ENCODE measurements around the gene YPEL4.

Gene YPEL4

GRCh38 chr11:57626895-57627294 lies 22.8 kb downstream of the YPEL4 start:
- H3K9me3 Mint-ChIP-seq = no peaks in the 10 kb centered on the region
- no peak overlapping the region for H3K4me3 Mint-ChIP-seq
- H3K4me1 Mint-ChIP-seq = no peaks in the 10 kb centered on the region
- no peak overlapping the region for H3K27ac Mint-ChIP-seq
- no peak for ATAC-seq
- no peaks in the 10 kb centered on the region for H3K36me3 Mint-ChIP-seq
- peaks cover 38% of the 10 kb centered on the region for H3K27me3 Mint-ChIP-seq

- Mint-ChIP-seq H3K9me3 (peaks cover 2% of the 10 kb centered on the region), H3K4me3 (no peak overlapping the region), H3K4me1 (no peaks in the 10 kb centered on the region), H3K36me3 (no peaks in the 10 kb centered on the region), H3K27ac (no peak overlapping the region), H3K27me3 (peaks cover 35% of the 10 kb centered on the region)
- ATAC-seq = no peak
These were observed 24.8 kb downstream of the YPEL4 start for GRCh38 chr11:57624864-57625263.

- peaks cover 29% of the 10 kb centered on the region for H3K27me3 Mint-ChIP-seq
- H3K4me3 Mint-ChIP-seq = no peak overlapping the region
- ATAC-seq = no peak
- H3K36me3 Mint-ChIP-seq = no peaks in the 10 kb centered on the region
- peaks cover 4% of the 10 kb centered on the region for H3K9me3 Mint-ChIP-seq
- H3K4me1 Mint-ChIP-seq = no peaks in the 10 kb centered on the region
- H3K27ac Mint-ChIP-seq = no peak overlapping the region
These were observed 27.4 kb downstream of the YPEL4 start for GRCh38 chr11:57622263-57622662.

GRCh38 chr11:57620467-57620866 lies 29.2 kb downstream of the YPEL4 start:
- H3K27ac Mint-ChIP-seq = no peak overlapping the region
- H3K4me3 Mint-ChIP-seq = no peak overlapping the region
- ATAC-seq = no peak
- H3K9me3 Mint-ChIP-seq = peaks cover 4% of the 10 kb centered on the region
- no peaks in the 10 kb centered on the region for H3K4me1 Mint-ChIP-seq
- H3K27me3 Mint-ChIP-seq = peaks cover 37% of the 10 kb centered on the region
- no peaks in the 10 kb centered on the region for H3K36me3 Mint-ChIP-seq

GRCh38 chr11:57619331-57619730 lies 30.4 kb downstream of the YPEL4 start:
- Mint-ChIP-seq H3K4me1 (no peaks in the 10 kb centered on the region), H3K36me3 (no peaks in the 10 kb centered on the region), H3K27me3 (peaks cover 44% of the 10 kb centered on the region), H3K27ac (no peak overlapping the region), H3K9me3 (peaks cover 4% of the 10 kb centered on the region), H3K4me3 (no peak overlapping the region)
- no peak for ATAC-seq

GRCh38 chr11:57618438-57618837 lies 31.3 kb downstream of the YPEL4 start:
- H3K9me3 Mint-ChIP-seq = peaks cover 4% of the 10 kb centered on the region
- H3K27me3 Mint-ChIP-seq = peaks cover 47% of the 10 kb centered on the region

GRCh38 chr11:57616595-57616994 lies 33.1 kb downstream of the YPEL4 start:
- Mint-ChIP-seq H3K4me1 (no peaks in the 10 kb centered on the region), H3K9me3 (peaks cover 4% of the 10 kb centered on the region), H3K4me3 (no peak overlapping the region), H3K27me3 (peaks cover 41% of the 10 kb centered on the region), H3K27ac (no peak overlapping the region), H3K36me3 (no peaks in the 10 kb centered on the region)
- no peak for ATAC-seq

More at GRCh38 chr11:57618438-57618837, 31.3 kb downstream of the YPEL4 start:
- Mint-ChIP-seq H3K4me1 (no peaks in the 10 kb centered on the region), H3K27ac (no peak overlapping the region), H3K4me3 (no peak overlapping the region), H3K36me3 (no peaks in the 10 kb centered on the region)
- no peak for ATAC-seq

- peaks cover 2% of the 10 kb centered on the region for H3K9me3 Mint-ChIP-seq
- no peak overlapping the region for H3K27ac Mint-ChIP-seq
- H3K4me3 Mint-ChIP-seq = no peak overlapping the region
- no peak for ATAC-seq
- H3K4me1 Mint-ChIP-seq = no peaks in the 10 kb centered on the region
- H3K36me3 Mint-ChIP-seq = no peaks in the 10 kb centered on the region
- H3K27me3 Mint-ChIP-seq = peaks cover 39% of the 10 kb centered on the region
These were observed 34.4 kb downstream of the YPEL4 start for GRCh38 chr11:57615308-57615707.

- ATAC-seq = no peak
- Mint-ChIP-seq H3K4me3 (no peak overlapping the region), H3K9me3 (peaks cover 2% of the 10 kb centered on the region), H3K27me3 (peaks cover 37% of the 10 kb centered on the region), H3K27ac (no peak overlapping the region), H3K36me3 (no peaks in the 10 kb centered on the region), H3K4me1 (no peaks in the 10 kb centered on the region)
These were observed 35.4 kb downstream of the YPEL4 start for GRCh38 chr11:57614234-57614772.

GRCh38 chr11:57610170-57610569 lies 39.5 kb downstream of the YPEL4 start:
- Mint-ChIP-seq H3K27me3 (peaks cover 27% of the 10 kb centered on the region), H3K4me3 (no peak overlapping the region), H3K4me1 (no peaks in the 10 kb centered on the region), H3K36me3 (no peaks in the 10 kb centered on the region), H3K9me3 (no peaks in the 10 kb centered on the region), H3K27ac (no peak overlapping the region)
- ATAC-seq = no peak

- no peak overlapping the region for H3K27ac Mint-ChIP-seq
- no peaks in the 10 kb centered on the region for H3K36me3 Mint-ChIP-seq
- ATAC-seq = no peak
- H3K4me3 Mint-ChIP-seq = no peak overlapping the region
- no peaks in the 10 kb centered on the region for H3K9me3 Mint-ChIP-seq
- peaks cover 26% of the 10 kb centered on the region for H3K27me3 Mint-ChIP-seq
- no peaks in the 10 kb centered on the region for H3K4me1 Mint-ChIP-seq
These were observed 44.7 kb downstream of the YPEL4 start for GRCh38 chr11:57605028-57605420.

GRCh38 chr11:57604296-57605027 lies 45.2 kb downstream of the YPEL4 start:
- Mint-ChIP-seq H3K36me3 (no peaks in the 10 kb centered on the region), H3K27ac (no peak overlapping the region), H3K4me3 (no peak overlapping the region), H3K9me3 (no peaks in the 10 kb centered on the region), H3K27me3 (peaks cover 31% of the 10 kb centered on the region), H3K4me1 (no peaks in the 10 kb centered on the region)
- ATAC-seq = no peak

- H3K9me3 Mint-ChIP-seq = no peaks in the 10 kb centered on the region
- H3K27ac Mint-ChIP-seq = no peak overlapping the region
- ATAC-seq = no peak
- H3K27me3 Mint-ChIP-seq = peaks cover 57% of the 10 kb centered on the region
- no peaks in the 10 kb centered on the region for H3K4me1 Mint-ChIP-seq
- no peaks in the 10 kb centered on the region for H3K36me3 Mint-ChIP-seq
- no peak overlapping the region for H3K4me3 Mint-ChIP-seq
These were observed 48.4 kb downstream of the YPEL4 start for GRCh38 chr11:57601297-57601696.

- H3K9me3 Mint-ChIP-seq = no peaks in the 10 kb centered on the region
- no peaks in the 10 kb centered on the region for H3K4me1 Mint-ChIP-seq
- no peaks in the 10 kb centered on the region for H3K36me3 Mint-ChIP-seq
- no peak overlapping the region for H3K27ac Mint-ChIP-seq
- peaks cover 69% of the 10 kb centered on the region for H3K27me3 Mint-ChIP-seq
- no peak for ATAC-seq
- H3K4me3 Mint-ChIP-seq = no peak overlapping the region
These were observed 50.3 kb downstream of the YPEL4 start for GRCh38 chr11:57599381-57599780.

GRCh38 chr11:57598831-57599155 lies 50.9 kb downstream of the YPEL4 start:
- no peaks in the 10 kb centered on the region for H3K4me1 Mint-ChIP-seq
- no peak overlapping the region for H3K4me3 Mint-ChIP-seq
- H3K27me3 Mint-ChIP-seq = peaks cover 75% of the 10 kb centered on the region
- H3K27ac Mint-ChIP-seq = no peak overlapping the region
- no peaks in the 10 kb centered on the region for H3K9me3 Mint-ChIP-seq
- ATAC-seq = no peak
- H3K36me3 Mint-ChIP-seq = no peaks in the 10 kb centered on the region
